WERI-Rb-1 (cell line): ENCODE results near the gene TP63.

Experiments used
- DNase-seq: peaks from one replicate; pipeline ENCODE4 v3.0.0-alpha.2; 2020
- H3K27ac ChIP-seq: fragments of 250-450 bp; sonication (Bioruptor Pico); 2 replicates; pipeline ENCODE4 v1.5.1; 2020; ENCODE audit warnings: mild to moderate bottlenecking, moderate library complexity
- H3K27me3 ChIP-seq: fragments of 250-450 bp; sonication (Bioruptor Pico); 2 replicates; pipeline ENCODE4 v1.5.1; 2021; ENCODE audit warnings: mild to moderate bottlenecking, low read depth, moderate library complexity; ENCODE audit not compliant: insufficient read depth, severe bottlenecking
- H3K36me3 ChIP-seq: fragments of 250-450 bp; sonication (Bioruptor Pico); 2 replicates; pipeline ENCODE4 v1.5.1; 2020; ENCODE audit warnings: mild to moderate bottlenecking, moderate library complexity
- H3K4me3 ChIP-seq: 2 replicates; pipeline ENCODE4 v1.5.1; 2011; ENCODE audit warnings: low read depth, mild to moderate bottlenecking, control low read depth, low read length
- H3K9me3 ChIP-seq: fragments of 250-450 bp; sonication (Bioruptor Pico); 2 replicates; pipeline ENCODE4 v1.5.1; 2021; ENCODE audit warnings: mild to moderate bottlenecking, moderate library complexity; ENCODE audit not compliant: severe bottlenecking
- TF ChIP-seq, protein P1 (sequence below): IDR thresholded peaks from 2 replicates; pipeline ENCODE4 v1.5.1; 2011; ENCODE audit warnings: low read depth, mild to moderate bottlenecking, control low read depth, inconsistent platforms, low read length

Gene TP63

DNA sequence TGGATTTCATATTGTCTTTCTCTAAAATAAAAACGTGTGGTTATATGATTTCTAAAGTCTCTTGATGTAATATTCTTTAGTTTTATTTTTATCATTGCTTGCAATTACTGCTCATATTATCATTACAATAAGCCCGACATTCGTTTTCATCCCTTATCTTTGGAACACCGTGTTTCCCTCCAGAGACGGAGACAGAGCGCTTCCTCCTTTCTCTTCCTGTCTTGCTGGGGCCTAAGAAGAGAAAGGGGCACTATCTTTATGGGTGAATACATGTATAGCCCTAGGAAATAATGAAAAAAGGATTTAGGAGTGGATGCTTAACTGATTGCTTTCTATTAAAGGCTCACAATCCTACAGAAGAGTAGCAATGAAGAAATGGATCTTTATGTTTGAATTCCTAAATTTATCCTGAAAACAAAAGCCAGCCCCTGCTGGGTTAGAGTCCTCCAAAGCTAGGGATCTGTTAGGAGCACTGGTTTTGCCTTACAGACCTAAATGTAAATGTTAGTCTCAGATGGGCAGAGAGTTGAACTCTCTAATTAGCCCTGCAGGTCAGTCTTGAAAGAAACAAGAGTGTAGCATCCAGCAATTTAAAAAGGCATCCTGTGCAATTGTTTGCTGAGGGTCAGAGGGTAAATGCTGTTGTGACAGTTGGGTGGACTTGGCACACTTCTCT lies 145.1 kb downstream of the TP63 start:
- Histone ChIP-seq H3K27me3 (no peaks in the 10 kb centered on the region), H3K4me3 (no peak overlapping the region), H3K36me3 (no peaks in the 10 kb centered on the region), H3K9me3 (no peaks in the 10 kb centered on the region), H3K27ac (no peak overlapping the region)
- no peak for DNase-seq
- TF ChIP-seq, protein P1, sequence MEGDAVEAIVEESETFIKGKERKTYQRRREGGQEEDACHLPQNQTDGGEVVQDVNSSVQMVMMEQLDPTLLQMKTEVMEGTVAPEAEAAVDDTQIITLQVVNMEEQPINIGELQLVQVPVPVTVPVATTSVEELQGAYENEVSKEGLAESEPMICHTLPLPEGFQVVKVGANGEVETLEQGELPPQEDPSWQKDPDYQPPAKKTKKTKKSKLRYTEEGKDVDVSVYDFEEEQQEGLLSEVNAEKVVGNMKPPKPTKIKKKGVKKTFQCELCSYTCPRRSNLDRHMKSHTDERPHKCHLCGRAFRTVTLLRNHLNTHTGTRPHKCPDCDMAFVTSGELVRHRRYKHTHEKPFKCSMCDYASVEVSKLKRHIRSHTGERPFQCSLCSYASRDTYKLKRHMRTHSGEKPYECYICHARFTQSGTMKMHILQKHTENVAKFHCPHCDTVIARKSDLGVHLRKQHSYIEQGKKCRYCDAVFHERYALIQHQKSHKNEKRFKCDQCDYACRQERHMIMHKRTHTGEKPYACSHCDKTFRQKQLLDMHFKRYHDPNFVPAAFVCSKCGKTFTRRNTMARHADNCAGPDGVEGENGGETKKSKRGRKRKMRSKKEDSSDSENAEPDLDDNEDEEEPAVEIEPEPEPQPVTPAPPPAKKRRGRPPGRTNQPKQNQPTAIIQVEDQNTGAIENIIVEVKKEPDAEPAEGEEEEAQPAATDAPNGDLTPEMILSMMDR = no peak

DNA sequence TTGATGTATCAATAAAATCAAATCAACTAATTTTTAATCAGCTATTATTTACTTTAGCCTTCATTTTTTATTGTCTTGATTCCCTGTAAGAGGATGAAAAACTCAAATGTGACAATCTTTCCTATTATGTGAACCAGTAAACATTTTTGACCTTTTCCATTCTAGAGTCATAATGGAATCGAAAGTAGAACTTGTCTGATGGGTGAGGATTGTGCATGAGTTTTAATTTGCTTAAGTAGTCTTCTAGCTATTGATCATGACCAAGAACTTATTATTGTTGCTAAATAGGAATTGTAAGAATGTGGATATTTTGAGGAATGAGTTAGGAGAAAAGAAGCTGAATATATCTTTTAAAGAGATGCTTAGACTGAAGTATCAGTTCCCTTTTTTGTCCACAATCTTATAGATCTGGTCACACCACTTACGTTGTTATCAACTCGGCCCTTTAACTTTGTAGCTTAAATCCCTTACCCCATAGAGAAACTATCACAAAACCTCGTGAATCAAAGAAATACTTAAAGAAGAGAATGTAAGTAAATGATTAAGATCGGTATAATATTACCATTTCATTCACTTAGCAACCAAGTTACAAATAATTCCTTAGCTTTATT lies 147.3 kb downstream of the TP63 start:
- no peaks in the 10 kb centered on the region for H3K27me3 ChIP-seq
- TF ChIP-seq, protein P1 = no peak
- H3K27ac ChIP-seq = no peak overlapping the region
- no peak overlapping the region for H3K4me3 ChIP-seq
- DNase-seq = no peak
- H3K9me3 ChIP-seq = no peaks in the 10 kb centered on the region
- H3K36me3 ChIP-seq = no peaks in the 10 kb centered on the region

DNA sequence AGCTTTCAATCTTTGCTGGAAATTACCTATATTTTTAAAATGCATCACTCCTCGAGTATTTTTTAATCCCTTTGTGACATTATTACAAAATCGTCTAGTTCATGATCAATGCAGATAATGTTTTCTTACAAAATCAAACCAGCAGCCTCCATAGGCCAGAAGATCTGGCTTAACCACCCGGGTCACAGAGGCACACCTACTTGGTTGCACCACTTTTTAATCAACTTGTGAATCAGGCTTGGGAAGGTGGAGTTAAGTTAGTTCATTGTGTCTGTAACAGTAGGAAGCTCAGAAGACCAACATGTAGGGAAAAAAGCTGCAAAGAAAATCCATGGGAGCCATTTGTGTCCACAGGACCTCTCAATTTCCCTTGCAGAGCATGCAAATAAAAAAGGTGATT lies 148.0 kb downstream of the TP63 start:
- no peaks in the 10 kb centered on the region for H3K27me3 ChIP-seq

DNA sequence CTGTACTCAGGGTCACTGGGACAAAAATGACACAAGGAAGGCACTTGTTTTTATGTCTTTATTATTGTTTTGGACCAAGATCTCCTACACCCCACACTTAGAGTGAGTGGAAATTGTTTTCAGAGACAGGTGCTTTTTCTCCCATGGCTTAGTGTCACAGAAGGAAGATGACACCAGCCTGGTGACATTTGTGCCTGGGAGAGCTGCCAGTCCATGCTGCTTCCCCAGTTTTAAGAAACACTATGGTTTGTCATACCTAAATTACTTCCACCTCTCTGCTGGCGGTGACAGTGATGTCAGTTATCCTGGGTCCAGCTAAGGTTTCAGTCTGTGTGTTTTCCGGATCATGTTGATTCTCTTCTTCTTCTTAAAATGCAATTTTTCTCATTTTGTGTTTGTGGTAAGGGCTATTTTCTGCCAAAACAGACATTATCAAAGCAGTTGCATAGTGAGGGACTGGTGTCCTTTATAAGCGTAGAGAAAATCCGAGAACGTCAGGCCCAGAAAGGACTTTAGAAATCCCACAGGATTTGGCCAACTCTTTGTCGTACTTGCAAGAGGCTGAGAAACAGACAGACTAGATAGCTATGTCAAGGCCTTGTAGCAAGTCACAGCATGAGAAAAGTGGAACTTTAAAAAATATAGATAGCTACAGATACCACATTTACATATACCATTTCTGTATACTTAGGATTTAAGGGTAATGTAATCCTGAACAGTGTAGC lies 149.5 kb downstream of the TP63 start:
- DNase-seq = no peak
- no peak overlapping the region for H3K27ac ChIP-seq
- TF ChIP-seq, protein P1 = no peak
- H3K36me3 ChIP-seq = no peaks in the 10 kb centered on the region
- H3K4me3 ChIP-seq = no peak overlapping the region
- no peaks in the 10 kb centered on the region for H3K9me3 ChIP-seq
- no peaks in the 10 kb centered on the region for H3K27me3 ChIP-seq

More for the DNA sequence above, 148.0 kb downstream of the TP63 start:
- DNase-seq = no peak
- TF ChIP-seq, protein P1 = no peak
- Histone ChIP-seq H3K36me3 (no peaks in the 10 kb centered on the region), H3K4me3 (no peak overlapping the region), H3K9me3 (no peaks in the 10 kb centered on the region), H3K27ac (no peak overlapping the region)

DNA sequence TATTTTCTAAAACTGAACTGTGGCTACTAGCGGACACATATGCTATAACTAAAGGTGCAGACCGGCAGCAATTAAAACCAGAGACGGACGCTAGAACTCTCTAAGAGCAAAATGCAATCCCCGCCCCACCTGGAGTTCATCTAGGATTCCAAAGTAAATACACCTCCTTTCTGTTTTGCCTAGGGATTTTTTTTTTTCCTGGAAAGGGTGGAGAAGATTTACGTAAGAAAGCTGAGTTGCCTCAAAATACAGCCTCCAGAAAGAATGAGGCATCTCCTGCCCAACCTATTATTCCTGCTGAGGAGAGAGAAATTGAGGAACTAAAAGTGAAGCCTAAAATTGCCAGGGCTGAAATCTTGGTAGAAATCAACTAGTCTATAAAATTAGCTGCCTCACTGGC lies 150.2 kb downstream of the TP63 start:
- no peak overlapping the region for H3K4me3 ChIP-seq
- H3K9me3 ChIP-seq = no peaks in the 10 kb centered on the region
- H3K27me3 ChIP-seq = no peaks in the 10 kb centered on the region
- no peak overlapping the region for H3K27ac ChIP-seq
- TF ChIP-seq, protein P1 = no peak
- DNase-seq = no peak
- H3K36me3 ChIP-seq = no peaks in the 10 kb centered on the region
